ENCODE results near the gene SLIT3. TPM values are rescaled to one million over a fixed set of nuclear protein-coding genes. Genes with fewer than 3 reads are reported as not detected.

Gene SLIT3
- total RNA-seq, 2 donors from 2014 or later: 6.6 to 6.7 TPM

DNA sequence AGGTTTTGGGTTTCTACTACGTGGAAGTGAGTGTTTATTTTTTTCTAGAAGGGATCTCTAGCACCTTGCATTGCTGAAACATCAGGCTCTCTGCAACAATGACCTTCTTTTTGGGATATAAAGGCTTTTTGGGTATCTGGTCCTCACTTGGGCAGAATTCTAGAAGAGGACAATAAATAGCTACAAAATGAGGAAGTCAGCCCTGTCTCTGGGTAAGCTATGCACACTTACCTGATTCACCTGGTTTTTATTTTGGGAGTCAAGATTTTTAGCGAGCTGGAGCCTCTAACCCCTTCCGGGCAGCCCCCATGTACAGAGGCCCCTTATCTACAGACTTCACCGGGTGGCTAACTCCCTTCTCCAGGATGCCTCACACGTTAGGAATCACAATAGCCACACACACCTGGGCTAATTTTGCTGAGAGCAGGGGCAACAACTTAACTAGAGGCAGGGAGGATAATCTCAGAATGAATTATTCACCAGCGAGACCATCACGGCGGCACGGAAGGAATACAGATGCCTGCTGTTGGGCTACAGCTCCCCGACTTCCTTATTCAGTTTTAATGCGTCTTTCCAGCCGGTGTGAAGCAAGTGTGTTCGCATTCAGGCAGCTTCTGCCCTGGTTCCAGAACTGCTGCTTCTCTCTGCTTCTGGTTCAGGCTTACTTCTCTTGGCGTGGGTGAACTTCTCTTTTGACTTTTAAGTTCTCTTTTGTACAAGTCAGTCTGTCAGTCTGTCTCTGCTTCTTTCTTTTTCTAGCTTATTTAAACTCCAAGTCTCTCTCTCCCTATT, 380.7 kb downstream of the SLIT3 start:
- TF ChIP-seq POLR2A (IDR thresholded peaks at IDR 0.05): no peak
- TF ChIP-seq, protein P1, sequence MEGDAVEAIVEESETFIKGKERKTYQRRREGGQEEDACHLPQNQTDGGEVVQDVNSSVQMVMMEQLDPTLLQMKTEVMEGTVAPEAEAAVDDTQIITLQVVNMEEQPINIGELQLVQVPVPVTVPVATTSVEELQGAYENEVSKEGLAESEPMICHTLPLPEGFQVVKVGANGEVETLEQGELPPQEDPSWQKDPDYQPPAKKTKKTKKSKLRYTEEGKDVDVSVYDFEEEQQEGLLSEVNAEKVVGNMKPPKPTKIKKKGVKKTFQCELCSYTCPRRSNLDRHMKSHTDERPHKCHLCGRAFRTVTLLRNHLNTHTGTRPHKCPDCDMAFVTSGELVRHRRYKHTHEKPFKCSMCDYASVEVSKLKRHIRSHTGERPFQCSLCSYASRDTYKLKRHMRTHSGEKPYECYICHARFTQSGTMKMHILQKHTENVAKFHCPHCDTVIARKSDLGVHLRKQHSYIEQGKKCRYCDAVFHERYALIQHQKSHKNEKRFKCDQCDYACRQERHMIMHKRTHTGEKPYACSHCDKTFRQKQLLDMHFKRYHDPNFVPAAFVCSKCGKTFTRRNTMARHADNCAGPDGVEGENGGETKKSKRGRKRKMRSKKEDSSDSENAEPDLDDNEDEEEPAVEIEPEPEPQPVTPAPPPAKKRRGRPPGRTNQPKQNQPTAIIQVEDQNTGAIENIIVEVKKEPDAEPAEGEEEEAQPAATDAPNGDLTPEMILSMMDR (IDR thresholded peaks at IDR 0.05): no peak
- Histone ChIP-seq H3K36me3 (replicated peaks in 1 of 2; ENCODE audit: insufficient read depth in 1 of 2, low read depth in 2 of 2) (no peaks in the 10 kb centered on the region), H3K4me3 (no peak overlapping the region), H3K9me3 (no peaks in the 10 kb centered on the region), H3K4me1 (no peaks in the 10 kb centered on the region), H3K27ac (no peak overlapping the region), H3K27me3 (no peaks in the 10 kb centered on the region)
- ATAC-seq: no peak
- 28 to 40% methylated on average over 14 of the region's 14 CpGs for WGBS, 2 donors
- intact Hi-C loops (cut with DNase I): no loop called here
- peak in 1 of 4 donors; percentile 20 for DNase-seq

DNA sequence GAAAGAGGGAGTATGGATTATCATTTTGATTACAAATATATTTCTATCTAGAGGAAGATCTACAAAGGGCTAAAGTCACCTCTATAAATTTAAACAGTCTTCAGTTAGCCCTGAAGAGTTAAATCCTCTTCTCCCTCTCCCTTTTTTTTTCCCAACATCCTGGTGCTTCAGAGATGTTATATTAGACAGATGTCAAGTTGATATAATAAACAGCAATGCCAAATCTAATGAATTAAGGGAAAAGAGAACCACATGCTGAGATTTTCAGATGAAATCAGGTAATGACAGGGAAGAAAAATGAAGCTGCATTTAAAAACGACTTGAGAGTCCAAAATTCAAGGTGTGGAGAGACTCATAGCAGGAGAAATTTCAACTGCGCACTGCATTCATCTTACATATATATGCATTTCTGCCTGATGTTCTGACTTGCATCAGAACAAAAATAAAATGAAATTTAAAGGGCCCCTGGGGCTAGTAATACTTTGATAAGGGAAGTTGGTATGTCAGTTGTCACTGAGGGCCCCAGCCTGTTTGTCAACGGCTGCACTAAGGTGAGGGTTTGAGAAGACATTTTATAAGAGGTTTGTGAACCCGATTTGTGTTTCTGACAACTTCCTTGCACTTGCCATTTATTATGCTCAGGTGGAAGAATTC, 382.9 kb downstream of the SLIT3 start:
- Histone ChIP-seq H3K27me3 (no peaks in the 10 kb centered on the region), H3K4me1 (no peaks in the 10 kb centered on the region), H3K4me3 (no peak overlapping the region), H3K9me3 (no peaks in the 10 kb centered on the region), H3K36me3 (replicated peaks in 1 of 2; ENCODE audit: insufficient read depth in 1 of 2, low read depth in 2 of 2) (no peaks in the 10 kb centered on the region), H3K27ac (no peak overlapping the region)
- no peak for ATAC-seq
- no peak for TF ChIP-seq POLR2A (IDR thresholded peaks at IDR 0.05)
- TF ChIP-seq, protein P1 (IDR thresholded peaks at IDR 0.05): no peak
- 54 to 55% methylated on average over 4 of the region's 4 CpGs for WGBS, 2 donors
- DNase-seq: no peak
- intact Hi-C loops (cut with DNase I): no loop called here

DNA sequence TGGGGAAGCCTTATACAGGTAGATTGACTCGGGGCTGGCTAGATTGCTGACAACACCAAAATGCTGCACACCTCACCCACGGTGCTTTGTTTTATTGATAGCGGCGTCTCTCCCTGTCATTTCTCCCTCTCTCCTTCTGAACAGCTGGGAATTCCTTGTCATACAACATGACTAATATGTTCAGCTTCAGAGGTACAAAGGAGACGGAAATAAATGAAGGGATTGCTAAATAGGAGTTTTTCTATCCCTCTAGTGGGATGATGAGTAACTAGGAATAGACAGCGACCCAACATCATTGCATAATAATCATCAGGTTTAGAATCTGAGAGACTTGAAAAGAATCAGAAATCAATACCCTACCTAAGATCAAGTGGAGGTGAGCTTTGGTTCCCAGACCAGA, 384.1 kb downstream of the SLIT3 start:
- intact Hi-C loops (cut with DNase I): no loop called here
- TF ChIP-seq, protein P1 (IDR thresholded peaks at IDR 0.05): no peak
- TF ChIP-seq POLR2A (IDR thresholded peaks at IDR 0.05): no peak
- ATAC-seq: no peak
- no peak overlapping the region for H3K4me3 ChIP-seq
- no peak for DNase-seq
- H3K27me3 ChIP-seq: no peaks in the 10 kb centered on the region
- 19 to 26% methylated on average over 6 of the region's 6 CpGs for WGBS, 2 donors
- no peak overlapping the region for H3K27ac ChIP-seq
- H3K36me3 ChIP-seq (replicated peaks in 1 of 2; ENCODE audit: insufficient read depth in 1 of 2, low read depth in 2 of 2): no peaks in the 10 kb centered on the region
- H3K9me3 ChIP-seq: no peaks in the 10 kb centered on the region
- H3K4me1 ChIP-seq: no peaks in the 10 kb centered on the region

DNA sequence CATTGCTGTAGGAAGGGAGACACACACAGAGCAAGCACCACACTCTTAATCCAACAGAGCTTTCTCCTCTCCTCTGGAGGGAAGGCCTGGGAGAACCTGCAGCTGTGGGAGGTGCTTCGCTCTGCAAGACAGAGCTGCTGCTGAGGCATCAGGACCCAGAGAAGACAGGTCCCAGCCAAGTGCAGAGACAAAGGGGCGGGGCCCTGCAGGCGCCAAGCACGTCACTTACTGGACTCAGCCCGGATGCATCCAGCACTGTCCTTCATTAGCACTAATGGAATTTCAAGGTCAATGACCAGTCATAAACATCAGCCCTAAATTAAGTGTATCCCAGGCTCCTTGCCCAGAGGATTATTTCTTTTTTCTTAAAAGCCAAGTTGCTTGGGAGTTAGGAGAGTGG, 384.7 kb downstream of the SLIT3 start:
- Histone ChIP-seq H3K36me3 (replicated peaks in 1 of 2; ENCODE audit: insufficient read depth in 1 of 2, low read depth in 2 of 2) (no peaks in the 10 kb centered on the region), H3K27ac (no peak overlapping the region), H3K9me3 (no peaks in the 10 kb centered on the region), H3K27me3 (no peaks in the 10 kb centered on the region), H3K4me1 (no peaks in the 10 kb centered on the region), H3K4me3 (no peak overlapping the region)
- TF ChIP-seq POLR2A (IDR thresholded peaks at IDR 0.05): no peak
- TF ChIP-seq, protein P1 (IDR thresholded peaks at IDR 0.05): no peak
- peak; percentile 16 to 31 (median 21) for DNase-seq
- intact Hi-C loops (cut with DNase I): no loop called here
- WGBS, 2 donors: 0 to 28% methylated on average over 2 to 5 of the region's 5 CpGs
- peak; percentile 72 for ATAC-seq
